Upper lobe of left lung (tissue), 6 donors: ENCODE measurements around the gene LYPD6B. TPM values are rescaled to one million over a fixed set of nuclear protein-coding genes. Genes with fewer than 3 reads are reported as not detected.

Experiments used
- ATAC-seq, 2 donors: fragments of 200-7000 bp; cut with Tn5 transposase; one replicate each; pipeline ENCODE4 v1.9.1; 2022; ENCODE audit warnings: mild to moderate bottlenecking in 2 of 2, moderate library complexity in 2 of 2; ENCODE audit not compliant: low FRiP score in 2 of 2
- DNase-seq, 2 donors: peaks; one replicate each; pipeline ENCODE4 v3.0.0-alpha.2; 2019 to 2020
- H3K27ac ChIP-seq, 4 donors: fragments of 200-600 bp; sonication (generic); one replicate each; pipeline ENCODE4 v1.5.1; 2016 to 2019
- H3K27me3 ChIP-seq, 4 donors: fragments of 200-600 bp; sonication (generic); one replicate each; pipeline ENCODE4 v1.5.1; 2017 to 2019
- H3K36me3 ChIP-seq, 4 donors: fragments of 200-600 bp; sonication (generic); one replicate each; pipeline ENCODE4 v1.5.1; 2016 to 2019
- H3K4me1 ChIP-seq, 4 donors: fragments of 200-600 bp; sonication (generic); one replicate each; pipeline ENCODE4 v1.5.1; 2018 to 2019
- H3K4me3 ChIP-seq, 4 donors: fragments of 200-600 bp; sonication (generic); one replicate each; pipeline ENCODE4 v1.5.1; 2017 to 2019; ENCODE audit warnings: mild to moderate bottlenecking in 2 of 4, moderate library complexity in 1 of 4
- H3K9me3 ChIP-seq, 4 donors: fragments of 200-600 bp; sonication (generic); one replicate each; pipeline ENCODE4 v1.5.1; 2018 to 2019
- CTCF ChIP-seq, 6 experiments: fragments of 450-650 bp in 4 of 6; fragments of 200-600 bp in 2 of 6; sonication (generic) in 2 of 6; IDR thresholded peaks; one replicate each; pipeline ENCODE4 v1.5.1; 2016 to 2019; ENCODE audit warnings: antibody characterized with exemption in 6 of 6
- EP300 ChIP-seq, 4 donors: sonication (generic); formaldehyde crosslinking; IDR thresholded peaks; one replicate each; pipeline ENCODE4 v1.5.1; 2017; ENCODE audit warnings: antibody characterized with exemption in 4 of 4, control low read depth in 2 of 4
- POLR2A ChIP-seq, 4 donors: fragments of 450-650 bp; IDR thresholded peaks; one replicate each; pipeline ENCODE4 v1.5.1; 2016 to 2017; ENCODE audit warnings: antibody characterized with exemption in 4 of 4, mild to moderate bottlenecking in 2 of 4
- POLR2AphosphoS5 ChIP-seq, 2 donors: sonication (generic); formaldehyde crosslinking; IDR thresholded peaks; one replicate each; pipeline ENCODE4 v1.5.1; 2017; ENCODE audit warnings: antibody characterized with exemption in 2 of 2
- WGBS, 2 donors: methylation state at CpG; one replicate each; pipeline ENCODE4 v1.1.5; 2017 to 2018; 5-methylcytosine and 5-hydroxymethylcytosine counted together
- total RNA-seq, 6 donors: library from RNA; depleted of rRNA in 4 of 6; stranded (reverse); fragments of >200 nt in 4 of 6; gene quantifications; one replicate each; pipeline versions ENCODE4 v1.1.0 to v1.2.1, GENCODE V29; 2016 to 2021
- donor health status: DM: no; HTN: no; CAD: no; lungs with moderate emphysema.
- donor health status: DM: no; HTN: yes; CAD: no; lungs with severe emphysema.

The LYPD6B gene
- total RNA-seq, 6 donors from 2014 or later = 0.43 to 6.7 (median 1.1) TPM; not detected in 2

GRCh38 chr2:149259136-149259535 is 220.6 kb downstream of the LYPD6B start:
- Histone ChIP-seq H3K4me3 (no peak overlapping the region), H3K27ac (no peak overlapping the region), H3K27me3 (no peaks in the 10 kb centered on the region), H3K36me3 (no peaks in the 10 kb centered on the region), H3K9me3 (no peaks in the 10 kb centered on the region), H3K4me1 (no peaks in the 10 kb centered on the region)
- WGBS, 2 donors = 86 to 91% methylated on average over 4 of the region's 4 CpGs
- DNase-seq (no peak), ATAC-seq (no peak)
- no peak for TF ChIP-seq POLR2A (IDR thresholded peaks at IDR 0.05)
- TF ChIP-seq CTCF (IDR thresholded peaks at IDR 0.05) = no peak

GRCh38 chr2:149261692-149262091 is 223.2 kb downstream of the LYPD6B start:
- 54 to 68% methylated on average over 3 of the region's 3 CpGs for WGBS, 2 donors
- Histone ChIP-seq H3K9me3 (no peaks in the 10 kb centered on the region), H3K36me3 (no peaks in the 10 kb centered on the region), H3K27me3 (no peaks in the 10 kb centered on the region), H3K4me1 (no peaks in the 10 kb centered on the region), H3K4me3 (no peak overlapping the region), H3K27ac (no peak overlapping the region)
- no peak for TF ChIP-seq EP300 (IDR thresholded peaks at IDR 0.05)
- TF ChIP-seq CTCF (IDR thresholded peaks at IDR 0.05) = no peak
- TF ChIP-seq POLR2A (IDR thresholded peaks at IDR 0.05) = no peak
- TF ChIP-seq POLR2AphosphoS5 (IDR thresholded peaks at IDR 0.05) = no peak
- no peak for ATAC-seq
- no peak for DNase-seq

Other genes with a start within 250 kb of the LYPD6B start
- 1 to 10 TPM in 3 of 6 donors, under 1 TPM in 3; 0.44 to 1.6 (median 0.85) TPM for gene KIF5C, start 163.5 kb upstream of the LYPD6B start, total RNA-seq